TTC549 (cell line): ENCODE data around the gene SKAP2.
"Not testable (repeated sequence)": the region's sequence is repeated elsewhere in the genome, so short reads cannot be mapped to it uniquely, and the experiment has no call there.

Source experiments
- FAIRE-seq: peaks from 2 replicates; lab custom pipeline; 2012; peaks lifted over from hg19 to GRCh38; lab: Jason Lieb, UNC

Gene SKAP2

DNA sequence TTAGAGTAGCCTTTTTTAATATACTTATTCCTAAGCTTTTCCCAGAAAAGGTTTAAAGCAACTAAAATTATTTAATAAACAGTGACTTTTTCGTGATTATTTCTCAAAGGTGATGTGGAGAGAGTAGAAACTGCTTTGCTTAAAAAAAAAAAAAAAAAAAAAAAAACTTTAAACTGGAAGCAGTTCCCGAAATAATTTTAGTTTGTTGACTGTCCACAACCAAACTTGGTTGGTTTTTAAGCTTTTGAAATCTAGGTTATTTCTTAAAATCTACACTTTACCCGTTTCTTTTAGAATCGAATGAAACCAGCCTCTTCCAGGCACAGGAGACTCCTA lies 7.3 kb downstream of the SKAP2 start:
- FAIRE-seq, result no peak

DNA sequence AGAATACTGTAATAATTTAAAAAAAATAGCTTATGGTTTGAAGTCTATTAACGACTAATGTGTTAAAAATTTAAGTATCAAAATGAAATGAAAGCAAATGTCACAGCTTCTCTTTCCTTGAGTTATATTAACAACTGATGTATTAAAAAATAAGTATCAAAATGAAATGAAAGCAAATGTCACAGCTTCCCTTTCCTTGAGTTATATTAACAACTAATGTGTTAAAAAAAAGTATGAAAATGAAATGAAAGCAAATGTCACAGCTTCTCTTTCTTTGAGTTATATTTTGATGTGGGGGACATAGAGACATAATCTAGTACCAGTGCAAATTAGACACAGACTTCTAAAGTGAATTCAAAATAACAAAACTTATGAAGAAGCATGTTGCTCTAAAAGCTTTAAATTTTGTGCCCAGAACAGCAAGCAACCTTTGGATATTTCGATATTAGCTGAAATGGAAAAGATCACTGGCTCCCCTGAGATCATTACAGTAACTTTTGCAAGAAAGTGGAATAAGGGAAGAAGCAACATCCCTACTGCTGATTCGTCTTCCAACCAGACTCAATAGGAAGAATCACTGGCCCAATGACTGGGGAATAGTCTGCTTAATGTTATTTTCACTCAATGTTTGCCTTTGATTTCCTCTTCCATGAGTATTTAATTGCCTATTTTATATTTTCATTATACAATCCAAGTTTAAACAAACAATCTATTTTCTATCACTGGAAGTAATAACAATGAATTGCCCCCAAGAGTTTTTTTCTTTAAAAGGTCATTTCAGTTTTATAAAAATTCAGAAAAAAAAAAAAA lies 8.0 kb downstream of the SKAP2 start:
- no peak for FAIRE-seq

DNA sequence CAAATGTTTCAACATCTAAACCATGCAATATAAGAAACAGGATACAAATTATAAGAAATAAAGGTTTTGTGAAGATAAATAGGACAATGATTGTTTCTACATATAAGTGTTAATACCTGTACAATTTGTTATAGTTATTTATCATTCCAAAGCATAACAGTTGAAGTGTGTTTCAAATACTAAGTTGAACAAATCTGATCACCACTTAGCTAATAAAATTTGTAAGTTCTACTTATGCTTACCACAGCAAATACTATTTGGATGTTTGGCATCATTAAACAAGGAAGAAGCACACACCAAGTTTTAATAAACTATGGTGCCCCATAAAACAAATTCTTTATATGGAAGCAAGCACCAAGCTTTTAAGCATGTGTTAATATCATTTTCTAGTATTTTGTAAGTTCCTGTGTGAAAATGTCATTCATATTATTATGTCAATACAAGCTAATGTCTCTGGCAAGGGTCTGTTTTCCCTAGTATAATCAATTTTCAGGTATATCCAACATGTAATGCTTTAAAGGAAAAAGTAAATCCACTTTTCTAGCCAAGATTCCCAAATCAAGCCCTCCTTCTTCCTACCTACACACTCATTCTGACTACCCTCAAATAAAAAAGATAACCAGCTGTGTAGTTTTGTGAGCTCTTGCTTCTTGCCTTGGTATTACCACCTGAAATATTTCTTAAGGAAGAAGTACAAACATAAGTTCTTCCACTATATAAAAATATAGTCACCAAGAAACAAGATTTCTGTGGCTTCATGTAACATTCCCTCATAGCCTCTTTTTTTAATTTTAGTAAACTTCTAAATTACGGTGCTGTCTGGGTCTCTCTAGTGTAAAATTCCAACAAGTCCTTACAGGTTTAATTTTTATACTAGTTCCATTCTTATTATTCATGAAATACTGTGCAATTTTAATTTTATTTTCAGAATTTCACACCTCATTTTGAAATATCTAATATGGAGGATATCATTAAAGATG lies 9.2 kb downstream of the SKAP2 start:
- FAIRE-seq, result no peak

DNA sequence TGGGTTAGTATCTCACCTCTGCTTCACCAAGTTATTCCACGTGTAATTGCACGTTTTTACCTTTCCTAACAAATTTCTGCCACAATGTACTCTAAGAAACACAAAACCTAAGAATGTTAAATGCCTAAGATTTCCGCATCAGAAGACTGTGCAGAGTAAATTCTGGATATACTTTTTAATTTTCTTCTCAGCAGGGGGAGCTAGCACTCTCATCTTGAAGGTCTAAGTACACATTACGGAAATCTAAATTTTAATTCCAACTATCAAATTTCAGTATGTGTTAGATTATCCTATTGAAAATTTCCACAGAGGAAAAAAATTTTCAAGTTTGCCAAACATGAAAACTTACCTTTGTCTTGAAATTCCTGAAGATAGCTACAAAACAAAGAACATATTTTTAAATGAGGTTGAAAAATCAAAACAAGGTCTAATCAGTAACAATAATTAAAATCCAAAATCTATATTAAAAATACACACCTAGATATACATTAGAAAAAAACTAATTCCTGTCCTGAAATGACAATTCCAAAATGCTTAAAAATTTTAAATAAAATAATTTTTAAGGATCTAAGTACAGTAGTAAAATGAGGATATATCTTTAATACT lies 10.5 kb downstream of the SKAP2 start:
- peak; percentile 75 for FAIRE-seq

DNA sequence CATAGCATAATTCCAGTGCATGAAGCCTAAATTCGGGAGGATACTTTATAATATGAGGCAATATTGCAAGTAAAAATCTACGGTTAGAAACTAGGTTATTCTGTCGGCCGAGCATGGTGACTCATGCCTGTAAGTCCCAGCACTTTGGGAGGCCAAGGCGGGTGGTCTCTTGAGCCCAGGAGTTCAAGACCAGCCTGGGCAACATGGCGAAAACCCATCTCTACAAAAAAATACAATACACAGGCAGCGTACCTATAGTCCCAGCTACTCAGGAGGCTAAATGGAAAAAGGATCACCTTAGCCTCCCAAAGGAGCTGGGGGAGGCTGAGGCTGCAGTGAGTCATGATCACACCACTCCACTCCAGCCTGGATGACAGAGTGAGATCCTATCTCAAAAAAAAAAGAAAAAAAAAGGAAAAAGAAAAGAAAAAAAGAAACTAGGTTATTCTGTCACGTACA lies 14.2 kb downstream of the SKAP2 start:
- FAIRE-seq, result no peak

DNA sequence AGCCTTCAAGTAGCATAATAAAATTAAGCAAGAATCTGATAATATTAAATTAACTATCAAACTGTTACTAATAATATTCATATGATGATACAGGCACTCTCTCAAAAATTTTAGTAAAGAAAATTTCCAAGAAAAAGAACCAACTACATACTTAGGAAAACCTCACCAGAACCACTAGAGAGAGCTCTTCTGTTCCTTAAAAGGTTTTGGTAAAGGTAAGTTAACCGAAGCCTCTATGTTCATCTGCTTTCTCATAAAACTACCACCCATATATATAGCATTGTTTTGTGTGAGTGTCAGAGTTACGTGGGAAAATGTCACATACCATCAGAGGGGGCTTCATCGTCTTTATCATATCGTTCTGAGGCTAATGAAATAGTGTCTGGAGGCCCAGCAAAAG lies 20.7 kb downstream of the SKAP2 start:
- FAIRE-seq, result peak; percentile 94

DNA sequence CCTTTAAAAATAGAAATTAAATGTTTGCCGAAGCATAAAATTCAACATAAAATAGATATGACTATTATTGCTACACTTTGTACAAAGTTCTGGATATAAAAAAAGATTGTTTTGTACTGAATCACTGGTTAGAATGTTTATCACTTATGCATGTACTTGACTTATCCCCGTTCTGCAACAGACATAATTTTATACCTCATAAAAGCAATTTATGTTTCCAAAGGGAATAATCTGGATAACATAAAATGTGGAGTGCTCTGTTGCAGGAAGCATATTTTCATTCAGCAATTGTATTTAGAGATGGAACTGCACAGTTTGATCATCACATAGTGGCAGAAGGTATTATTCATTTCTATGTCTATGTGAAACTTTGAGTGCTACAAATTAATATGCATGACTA lies 21.5 kb downstream of the SKAP2 start:
- FAIRE-seq, result no peak

DNA sequence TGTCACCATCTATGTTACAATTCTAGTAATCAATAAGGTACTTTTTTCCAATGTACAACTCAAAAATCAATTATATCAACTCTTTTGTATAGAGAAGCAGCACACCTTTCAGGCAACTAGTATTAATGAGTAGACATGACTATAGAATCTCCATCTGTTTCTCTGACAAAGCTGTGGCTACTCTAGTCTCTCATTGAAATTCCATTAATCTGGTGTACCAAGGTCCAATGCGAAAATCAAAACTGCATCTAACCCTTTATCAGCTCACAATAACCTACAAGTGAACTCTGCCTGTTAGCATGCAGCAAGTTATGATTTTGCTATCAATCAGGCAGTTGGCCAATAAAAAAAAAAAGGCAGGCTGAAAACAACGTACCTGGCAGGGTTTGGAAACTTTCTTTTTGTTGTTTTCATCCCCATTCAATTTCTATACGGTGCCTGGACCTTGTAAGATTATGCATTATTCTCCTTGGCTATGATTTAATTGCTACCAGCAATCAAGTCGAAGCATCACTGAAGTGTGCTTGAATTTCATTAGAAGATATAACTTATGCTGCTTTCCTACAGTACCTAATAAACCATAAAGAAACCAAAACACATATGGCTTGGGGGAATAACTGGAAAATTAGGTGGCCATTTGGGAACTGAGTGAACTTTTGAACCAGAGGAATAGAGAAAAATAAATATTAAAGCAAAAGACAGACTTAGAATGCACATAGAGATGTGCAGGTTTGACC lies 23.2 kb downstream of the SKAP2 start:
- FAIRE-seq, result no peak

DNA sequence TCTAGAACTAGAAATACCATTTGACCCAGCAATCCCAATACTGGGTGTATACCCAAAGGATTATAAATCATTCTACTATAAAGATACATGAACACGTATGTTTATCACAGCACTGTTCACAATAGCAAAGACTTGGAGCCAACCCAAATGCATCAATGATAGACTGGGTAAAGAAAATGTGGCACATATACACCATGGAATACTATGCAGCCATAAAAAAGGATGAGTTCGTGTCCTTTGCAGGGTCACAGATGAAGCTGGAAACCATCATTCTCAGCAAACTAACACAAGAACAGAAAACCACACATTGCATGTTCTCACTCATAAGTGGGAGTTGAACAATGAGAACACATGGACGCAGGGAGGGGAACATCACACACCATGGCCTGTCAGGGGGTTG lies 27.6 kb downstream of the SKAP2 start:
- not testable (repeated sequence) for FAIRE-seq

DNA sequence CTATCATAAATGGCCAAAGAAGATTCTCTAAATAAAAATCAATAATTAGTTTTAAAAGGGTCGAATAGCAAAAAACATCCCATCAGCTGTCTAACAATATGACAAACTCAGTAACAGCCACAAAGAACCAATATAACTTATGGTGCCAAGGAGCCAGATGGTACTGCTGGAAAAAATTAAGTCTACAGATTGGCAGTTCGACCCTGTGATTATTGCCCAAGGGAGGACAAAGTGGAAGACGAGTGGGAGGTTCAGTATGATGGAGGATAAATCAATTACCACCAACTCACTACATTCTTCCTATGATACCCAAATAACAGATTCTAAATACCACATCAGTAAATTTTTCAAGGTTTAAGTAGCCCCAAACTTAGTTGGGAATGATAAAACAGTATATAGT lies 49.0 kb downstream of the SKAP2 start:
- FAIRE-seq, result no peak

DNA sequence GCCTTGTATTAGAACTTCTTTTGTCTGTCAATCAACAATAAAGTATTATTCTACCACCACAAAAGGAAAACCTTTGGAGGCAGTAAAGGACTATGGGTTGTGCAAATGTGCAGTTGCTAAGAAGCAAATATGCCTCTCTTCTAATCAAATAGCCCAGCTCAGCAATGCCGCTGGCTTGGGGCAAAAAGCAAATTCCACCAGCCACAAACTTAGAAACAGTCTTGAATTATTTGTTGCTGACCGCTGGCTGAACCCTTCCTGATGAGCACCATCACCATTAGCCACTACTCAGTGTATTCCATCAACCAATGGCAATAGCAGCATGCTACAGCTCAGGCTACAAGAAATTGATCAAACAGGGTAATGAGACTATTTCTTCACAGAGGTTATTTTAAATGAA lies 51.0 kb downstream of the SKAP2 start:
- no peak for FAIRE-seq

DNA sequence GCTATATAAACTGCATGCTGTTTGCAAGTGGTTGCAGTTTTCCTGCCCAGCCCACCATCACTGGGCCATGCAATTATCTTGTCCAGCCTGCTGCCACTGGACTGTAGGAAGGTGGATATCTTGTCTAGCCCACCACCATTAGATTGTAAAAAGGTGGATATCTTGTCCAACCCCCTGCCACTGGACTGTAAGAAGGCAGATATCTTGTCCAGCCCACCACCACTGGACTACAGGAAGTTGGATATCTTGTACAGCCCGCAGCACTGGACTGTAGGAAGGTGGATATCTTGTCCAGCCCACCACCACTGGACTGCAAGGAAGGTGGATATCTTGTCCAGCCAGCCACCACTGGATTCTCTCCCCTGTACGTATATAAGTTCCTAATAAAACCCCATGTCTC lies 69.8 kb downstream of the SKAP2 start:
- FAIRE-seq, result no peak

DNA sequence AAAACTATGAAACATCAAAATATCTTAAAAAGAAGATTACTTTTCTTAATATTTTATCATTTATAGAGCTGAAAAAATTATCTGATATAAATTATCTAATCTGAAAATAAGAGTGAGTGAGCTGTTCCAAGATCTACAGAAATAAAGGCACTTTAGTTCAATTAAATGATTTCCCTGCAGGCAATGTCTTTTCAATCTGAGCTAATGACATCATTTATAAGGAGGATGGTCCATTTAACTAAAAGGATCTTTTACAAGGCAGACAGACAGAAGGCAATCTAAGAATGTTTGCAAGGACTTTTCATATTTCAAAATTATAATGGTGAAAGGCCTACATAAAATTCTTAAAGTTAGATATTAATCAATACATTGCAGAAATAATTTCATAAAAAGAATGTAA lies 71.8 kb downstream of the SKAP2 start:
- FAIRE-seq, result peak; percentile 58

DNA sequence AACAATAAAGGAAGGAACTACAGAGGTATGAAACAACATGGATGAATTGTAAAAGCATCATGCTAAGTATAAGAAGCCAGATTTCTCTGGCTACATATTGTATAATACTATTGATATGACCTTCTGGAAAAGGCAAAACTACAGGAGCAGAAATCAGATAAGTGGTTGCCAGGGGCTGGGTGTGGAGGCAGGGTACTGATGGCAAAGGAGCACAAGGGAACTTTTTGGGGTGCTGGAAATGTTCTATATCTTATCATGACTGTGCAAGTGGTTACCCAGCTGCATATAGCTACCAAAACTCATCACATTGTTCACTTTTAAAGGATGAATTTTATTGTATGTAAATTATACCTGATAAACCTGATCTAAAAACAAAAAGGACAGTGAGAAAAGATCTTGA lies 72.4 kb downstream of the SKAP2 start:
- no peak for FAIRE-seq

DNA sequence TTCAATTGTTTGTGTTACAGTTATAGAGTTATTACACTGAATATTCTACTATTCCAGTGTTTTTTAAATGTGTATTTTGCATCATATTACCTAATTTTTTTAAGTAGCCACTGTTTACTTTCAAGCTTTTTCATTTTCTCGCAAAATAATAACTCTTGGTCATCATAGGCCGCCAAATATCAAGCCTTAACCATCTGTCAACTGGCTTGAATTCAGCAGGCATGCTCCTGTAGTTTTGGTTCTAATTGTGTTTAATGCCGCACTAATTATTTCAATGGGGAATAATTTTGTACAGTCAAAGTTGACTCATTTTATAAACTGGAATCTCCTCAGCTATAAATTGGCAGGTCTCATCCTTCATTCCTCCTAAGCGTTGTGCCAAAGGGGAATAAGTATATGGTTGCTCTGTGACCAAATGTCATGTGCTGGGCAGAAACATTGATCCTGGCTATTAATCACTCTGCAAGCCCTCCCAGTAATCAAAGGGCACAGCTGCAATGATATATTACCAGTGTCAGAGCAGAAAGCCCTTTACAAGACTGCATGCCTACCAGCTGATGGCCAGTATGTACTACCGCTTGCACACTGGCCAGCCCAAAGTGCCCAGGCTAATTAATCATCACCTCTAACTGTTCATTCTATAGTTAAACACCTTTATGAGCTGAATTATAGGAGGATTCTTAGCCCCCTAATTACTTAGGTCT lies 74.8 kb downstream of the SKAP2 start:
- FAIRE-seq, result no peak

DNA sequence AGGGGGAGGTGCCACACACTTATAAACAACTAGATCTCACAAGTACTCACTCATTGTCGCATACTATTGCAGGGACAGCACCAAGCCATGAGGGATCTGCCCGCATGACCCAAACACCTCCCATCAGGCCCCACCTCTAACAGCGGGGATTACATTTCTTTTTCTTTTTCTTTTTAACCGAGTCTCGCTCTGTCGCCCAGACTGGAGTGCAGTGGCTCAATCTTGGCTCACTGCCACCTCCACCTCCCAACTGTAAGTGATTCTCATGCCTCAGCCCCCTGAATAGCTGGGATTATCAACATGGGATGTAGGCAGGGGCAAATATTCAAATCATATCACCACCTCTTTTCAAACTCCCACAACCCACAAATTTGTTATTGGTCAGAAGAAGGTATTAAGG lies 76.7 kb downstream of the SKAP2 start:
- FAIRE-seq, result no peak

DNA sequence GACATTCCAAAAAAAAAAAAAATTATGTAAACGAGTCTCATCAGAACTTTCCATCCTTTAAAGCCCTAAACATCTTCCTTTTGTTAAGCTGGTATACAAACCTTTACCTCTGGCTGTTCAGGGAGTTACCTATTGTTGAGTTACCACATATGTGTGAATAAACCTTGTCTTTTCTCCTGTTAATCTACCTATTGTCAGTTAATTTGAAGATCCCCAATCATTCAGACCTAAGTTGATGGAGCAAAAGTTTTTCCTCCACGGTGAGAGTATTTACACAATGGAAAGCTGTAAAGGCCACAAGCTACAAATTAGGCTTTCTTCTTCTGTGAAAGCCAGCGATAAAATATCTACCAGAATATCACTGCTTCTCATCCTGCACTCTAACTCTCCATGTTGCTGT lies 80.3 kb downstream of the SKAP2 start:
- FAIRE-seq, result no peak

DNA sequence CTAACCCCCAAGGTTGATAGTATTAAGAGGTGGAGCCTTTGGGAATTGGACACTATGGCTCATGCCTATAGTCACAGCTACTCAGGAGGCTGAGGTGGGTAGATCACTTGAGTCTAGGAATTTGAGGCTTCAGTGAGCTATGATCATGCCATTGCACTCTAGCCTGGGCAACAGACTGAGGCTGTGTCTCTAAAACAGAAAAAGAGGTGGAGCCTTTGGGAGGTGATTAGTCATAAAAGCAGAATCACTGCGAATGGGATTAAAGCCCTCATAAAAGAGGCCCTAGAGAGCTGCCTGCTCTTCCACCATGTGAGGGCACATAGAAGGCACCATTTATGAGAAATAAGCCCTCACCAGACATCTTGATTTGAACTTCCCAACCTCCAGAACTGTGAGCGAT lies 81.9 kb downstream of the SKAP2 start:
- no peak for FAIRE-seq

DNA sequence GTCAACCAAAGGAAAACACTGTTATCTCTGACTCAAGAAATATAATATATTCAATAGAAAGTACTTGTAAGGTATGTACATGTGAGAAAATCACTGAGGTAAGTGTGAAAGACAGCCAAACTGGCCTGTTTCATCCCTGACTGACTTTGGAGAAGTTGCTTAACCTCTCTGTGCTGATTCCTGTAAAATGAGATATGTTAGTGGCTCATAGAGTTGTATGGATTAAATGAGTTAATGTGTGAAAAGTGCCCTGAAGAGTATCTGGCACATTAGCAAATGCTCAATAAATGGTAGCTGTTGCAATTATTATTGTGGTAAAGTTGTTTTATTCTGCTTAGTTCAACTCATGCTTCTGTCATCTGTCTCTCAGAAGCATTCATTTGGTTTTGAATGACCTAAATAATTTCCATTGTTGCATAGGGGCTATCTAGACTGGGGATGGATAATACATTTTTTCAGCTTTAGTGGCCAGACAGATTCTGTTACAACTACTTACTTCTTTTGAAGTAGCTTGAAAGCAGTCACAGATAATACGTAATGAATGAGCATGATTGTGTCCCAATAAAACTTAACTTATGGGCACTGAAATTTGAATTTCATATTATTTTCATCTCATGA lies 84.3 kb downstream of the SKAP2 start:
- no peak for FAIRE-seq

DNA sequence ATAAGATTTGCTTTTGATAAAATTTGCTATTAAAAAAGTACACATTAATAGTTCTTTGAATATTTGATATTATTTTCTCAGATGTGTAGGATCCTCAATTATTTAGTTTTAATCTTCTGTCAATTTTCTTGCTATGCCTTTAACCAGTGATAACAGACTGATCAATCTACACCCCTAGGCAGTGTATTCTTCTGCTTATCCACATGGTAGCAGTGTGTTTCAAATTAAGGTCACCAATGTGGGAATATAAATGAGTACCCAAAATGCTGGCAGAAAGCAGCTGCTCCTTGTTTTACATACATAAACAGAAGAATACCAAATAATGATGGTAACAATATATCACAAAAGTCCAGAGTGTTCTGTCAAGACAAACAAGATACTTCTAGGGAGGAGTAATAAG lies 87.0 kb downstream of the SKAP2 start:
- no peak for FAIRE-seq

DNA sequence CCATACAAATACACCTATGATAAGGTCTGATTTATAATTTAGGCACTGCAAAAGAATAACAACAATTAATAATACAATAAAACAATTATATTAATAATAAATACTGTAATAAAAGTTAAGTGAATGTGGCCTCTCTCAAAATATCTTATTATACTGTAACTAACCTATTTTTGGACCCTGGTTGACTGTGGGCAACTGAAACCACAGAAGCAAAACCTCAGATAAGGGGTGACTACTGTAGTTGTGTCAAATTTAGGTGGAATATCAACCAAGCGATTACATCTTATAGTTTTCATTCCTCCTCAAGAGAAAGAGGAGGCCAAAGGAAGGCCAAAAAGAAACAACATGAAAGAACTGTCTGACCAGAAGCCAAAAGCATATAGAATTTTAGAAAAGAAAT lies 103.9 kb downstream of the SKAP2 start:
- FAIRE-seq, result no peak
